Activated CD8-positive, alpha-beta T cell treated with anti-CD3 and anti-CD28 coated beads for 36 hours (primary cell): ENCODE data around the gene ADARB2. TPM values are rescaled to one million over a fixed set of nuclear protein-coding genes. Genes with fewer than 3 reads are reported as not detected.

ENCODE experiments used
- ATAC-seq: fragments of 200-7000 bp; cut with Tn5 transposase; one replicate; pipeline ENCODE4 v1.10.0; 2021; ENCODE audit warnings: mild to moderate bottlenecking, moderate library complexity
- CTCF ChIA-PET: fragments of 350-600 bp; sonication (Branson Sonifier 250); formaldehyde crosslinking; loops from one replicate; lab custom pipeline; 2021; ENCODE audit warnings: antibody characterized with exemption; lab: Charles Lee
- POLR2A ChIA-PET: fragments of 350-600 bp; sonication (Branson Sonifier 250); formaldehyde crosslinking; loops from one replicate; lab custom pipeline; 2021; ENCODE audit warnings: antibody characterized with exemption; lab: Charles Lee
- DNase-seq: peaks from one replicate; pipeline ENCODE4 v3.0.0-alpha.2; 2020
- H3K27ac Mint-ChIP-seq: one replicate; pipeline ENCODE4 v1.8.0; 2021; ENCODE audit warnings: mild to moderate bottlenecking, mixed read lengths
- H3K27me3 Mint-ChIP-seq: one replicate; pipeline ENCODE4 v1.8.0; 2021; ENCODE audit warnings: mixed read lengths
- H3K36me3 Mint-ChIP-seq: one replicate; pipeline ENCODE4 v1.8.0; 2021; ENCODE audit warnings: low read depth, mixed read lengths
- H3K4me1 Mint-ChIP-seq: one replicate; pipeline ENCODE4 v1.8.0; 2021; ENCODE audit warnings: low read depth, mixed read lengths
- H3K4me3 Mint-ChIP-seq: one replicate; pipeline ENCODE4 v1.8.0; 2021; ENCODE audit warnings: mild to moderate bottlenecking, moderate library complexity, mixed read lengths
- H3K9me3 Mint-ChIP-seq: one replicate; pipeline ENCODE4 v1.8.0; 2021; ENCODE audit warnings: mixed read lengths
- CTCF ChIP-seq: fragments of 200-600 bp; IDR thresholded peaks from one replicate; pipeline ENCODE4 v1.8.0; 2022; ENCODE audit warnings: antibody characterized with exemption, mild to moderate bottlenecking
- intact Hi-C: fragments of 100-400 bp; cut with micrococcal nuclease; formaldehyde crosslinking; loops from one replicate; pipeline ENCODE4 v1.10.0; 2022
- total RNA-seq, 2 experiments: library from RNA; stranded (reverse); gene quantifications; one replicate each; pipeline ENCODE4 v1.2.3, GENCODE V29; 2021

ADARB2 gene
- total RNA-seq, 2 experiments from 2014 or later: 1.3 to 1.6 TPM

- no peaks in the 10 kb centered on the region for H3K36me3 Mint-ChIP-seq
- no peak for TF ChIP-seq CTCF
- no peak overlapping the region for H3K27ac Mint-ChIP-seq
- ChIA-PET CTCF (interaction anchor here (0.6 kb wide), 1 partner anchor 99 kb away, joined by 3 read pairs; no protein-coding TSS in a partner anchor), POLR2A (no interaction called here)
- H3K4me3 Mint-ChIP-seq: no peak overlapping the region
- no peaks in the 10 kb centered on the region for H3K27me3 Mint-ChIP-seq
- ATAC-seq: no peak
- DNase-seq: no peak
- no peaks in the 10 kb centered on the region for H3K4me1 Mint-ChIP-seq
- H3K9me3 Mint-ChIP-seq: no peaks in the 10 kb centered on the region
- intact Hi-C loops: no loop called here
These were observed 528.7 kb downstream of the ADARB2 start for GRCh38 chr10:1208366-1209311.

DNA sequence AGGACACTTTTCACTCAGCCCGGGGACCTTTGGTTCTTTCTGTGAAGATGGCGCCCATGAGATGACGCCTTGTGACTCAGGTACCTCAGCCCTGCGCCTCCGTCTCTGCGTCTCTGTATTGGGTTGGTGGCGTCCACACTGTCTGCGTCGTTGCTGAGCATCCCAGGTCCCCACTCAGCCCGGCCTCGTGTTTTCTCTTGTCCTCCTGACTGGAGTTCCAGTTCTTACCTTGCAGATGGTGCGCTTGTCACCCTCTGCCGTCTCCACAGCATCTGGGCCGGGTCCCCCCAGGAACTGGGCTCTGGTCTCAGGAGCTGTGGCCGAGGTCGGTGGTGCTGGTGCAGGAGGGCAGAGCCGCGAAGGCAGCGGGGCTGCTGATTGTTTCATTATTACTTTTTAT, 530.7 kb downstream of the ADARB2 start:
- Mint-ChIP-seq H3K4me3 (no peak overlapping the region), H3K4me1 (no peaks in the 10 kb centered on the region), H3K9me3 (no peaks in the 10 kb centered on the region), H3K27me3 (no peaks in the 10 kb centered on the region), H3K27ac (no peak overlapping the region), H3K36me3 (no peaks in the 10 kb centered on the region)
- no peak for DNase-seq
- no peak for TF ChIP-seq CTCF
- ChIA-PET POLR2A (no interaction called here), CTCF (no interaction called here)
- intact Hi-C loops: no loop called here
- ATAC-seq: no peak

DNA sequence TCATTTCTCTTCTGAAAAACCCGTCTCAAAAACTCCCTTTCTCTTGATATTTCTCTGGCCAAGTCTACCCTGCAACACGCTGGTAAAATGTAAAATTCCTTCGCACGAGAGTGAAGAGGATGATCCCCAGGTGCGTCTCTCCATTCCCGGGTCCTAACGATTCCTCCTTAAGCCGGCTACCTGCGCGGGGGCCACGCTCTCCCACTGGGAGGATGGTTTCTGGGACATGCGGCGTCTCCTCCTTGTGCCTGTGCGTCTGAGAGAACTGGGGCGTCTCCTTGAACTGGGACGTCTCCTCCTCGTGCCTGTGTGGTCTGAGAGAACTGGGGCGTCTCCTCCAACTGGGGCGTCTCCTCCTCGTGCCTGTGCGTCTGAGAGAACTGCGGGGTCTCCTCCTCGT, 531.2 kb downstream of the ADARB2 start:
- TF ChIP-seq CTCF: no peak
- ATAC-seq (no peak), DNase-seq (no peak)
- H3K4me1 Mint-ChIP-seq: no peaks in the 10 kb centered on the region
- no peaks in the 10 kb centered on the region for H3K27me3 Mint-ChIP-seq
- intact Hi-C loops: no loop called here
- H3K4me3 Mint-ChIP-seq: no peak overlapping the region
- H3K27ac Mint-ChIP-seq: no peak overlapping the region
- H3K9me3 Mint-ChIP-seq: no peaks in the 10 kb centered on the region
- ChIA-PET POLR2A (no interaction called here), CTCF (no interaction called here)
- no peaks in the 10 kb centered on the region for H3K36me3 Mint-ChIP-seq

- no peak overlapping the region for H3K27ac Mint-ChIP-seq
- H3K4me1 Mint-ChIP-seq: no peaks in the 10 kb centered on the region
- TF ChIP-seq CTCF: no peak
- ChIA-PET POLR2A (no interaction called here), CTCF (no interaction called here)
- H3K4me3 Mint-ChIP-seq: no peak overlapping the region
- intact Hi-C loops: no loop called here
- ATAC-seq (no peak), DNase-seq (no peak)
- H3K27me3 Mint-ChIP-seq: no peaks in the 10 kb centered on the region
- H3K36me3 Mint-ChIP-seq: no peaks in the 10 kb centered on the region
- H3K9me3 Mint-ChIP-seq: no peaks in the 10 kb centered on the region
These were observed 531.8 kb downstream of the ADARB2 start for GRCh38 chr10:1205450-1206030.
